GM13977 (cell line): ENCODE measurements around the gene GATM.

ENCODE experiments used
- DNase-seq: peaks from one replicate; pipeline ENCODE4 v3.0.0; 2012; ENCODE audit warnings: low spot score
- CTCF ChIP-seq: IDR thresholded peaks from 2 replicates; pipeline ENCODE4 v1.5.1; 2012; ENCODE audit warnings: mild to moderate bottlenecking, control low read depth; ENCODE audit not compliant: insufficient read depth; ENCODE audit errors: extremely low read depth, missing control alignments
- in situ Hi-C: fragments of 300-500 bp; cut with MboI; formaldehyde crosslinking; loops from one replicate; pipeline ENCODE4 v1.12.0; 2022; ENCODE audit warnings: low sequenced_read_pairs, low pct_unique_long_range_greater_than_20kb, mixed read lengths, inconsistent platforms; ENCODE audit not compliant: unreplicated experiment

Gene GATM

GRCh38 chr15:45391746-45392583 lies 13.6 kb upstream of the GATM start:
- peak; percentile 55 for DNase-seq
- in situ Hi-C loops, result loop anchor here (25.0 kb wide), 1 partner anchor 180 kb away; no protein-coding TSS in a partner anchor
- TF ChIP-seq CTCF, result no peak

- TF ChIP-seq CTCF, result no peak
- in situ Hi-C loops, result loop anchor here (25.0 kb wide), 1 partner anchor 177 kb away; no protein-coding TSS in a partner anchor
- no peak for DNase-seq
Observed at GRCh38 chr15:45389351-45389750, 11.0 kb upstream of the GATM start.

- no peak for DNase-seq
- in situ Hi-C loops, result loop anchor here (25.0 kb wide), 1 partner anchor 175 kb away; no protein-coding TSS in a partner anchor
- no peak for TF ChIP-seq CTCF
Observed at GRCh38 chr15:45387380-45388007, 9.2 kb upstream of the GATM start.

- in situ Hi-C loops, result loop anchor here (25.0 kb wide), 1 partner anchor 175 kb away; no protein-coding TSS in a partner anchor
- no peak for DNase-seq
- no peak for TF ChIP-seq CTCF
Observed at GRCh38 chr15:45386974-45387373, 8.6 kb upstream of the GATM start.

- DNase-seq, result no peak
- no peak for TF ChIP-seq CTCF
- in situ Hi-C loops, result loop anchor here (25.0 kb wide), 1 partner anchor 174 kb away; no protein-coding TSS in a partner anchor
Observed at GRCh38 chr15:45386420-45386819, 8.1 kb upstream of the GATM start.

- DNase-seq, result no peak
- in situ Hi-C loops, result loop anchor here (25.0 kb wide), 1 partner anchor 173 kb away; no protein-coding TSS in a partner anchor
- no peak for TF ChIP-seq CTCF
Observed at GRCh38 chr15:45385590-45385989, 7.2 kb upstream of the GATM start.
